Inferior parietal cortex (tissue), 1 donor: Measurements from ENCODE around the gene RILP.

Source experiments
- DNase-seq: peaks from one replicate; pipeline ENCODE4 v3.0.0-alpha.2; 2016; ENCODE audit errors: extremely low spot score

The RILP gene

GRCh38 chr17:1604831-1605528 lies 44.7 kb downstream of the RILP start:
- DNase-seq = no peak

DNA sequence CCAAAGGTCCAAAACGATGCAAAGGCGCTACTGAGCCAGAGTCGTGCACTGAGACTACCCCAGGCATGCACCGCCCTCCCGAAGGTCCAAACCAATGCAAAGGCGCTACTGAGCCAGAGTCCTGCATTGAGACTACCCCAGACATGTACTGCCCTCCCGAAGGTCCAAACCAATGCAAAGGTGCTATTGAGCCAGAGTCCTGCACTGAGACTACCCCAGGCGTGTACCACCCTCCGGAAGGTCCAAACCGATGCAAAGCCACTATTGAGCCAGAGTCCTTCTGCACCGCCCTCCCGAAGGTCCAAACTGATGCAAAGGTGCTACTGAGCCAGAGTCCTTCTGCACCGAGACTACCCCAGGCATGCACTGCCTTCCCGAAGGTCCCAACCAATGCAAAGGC lies 48.1 kb downstream of the RILP start:
- no peak for DNase-seq

DNA sequence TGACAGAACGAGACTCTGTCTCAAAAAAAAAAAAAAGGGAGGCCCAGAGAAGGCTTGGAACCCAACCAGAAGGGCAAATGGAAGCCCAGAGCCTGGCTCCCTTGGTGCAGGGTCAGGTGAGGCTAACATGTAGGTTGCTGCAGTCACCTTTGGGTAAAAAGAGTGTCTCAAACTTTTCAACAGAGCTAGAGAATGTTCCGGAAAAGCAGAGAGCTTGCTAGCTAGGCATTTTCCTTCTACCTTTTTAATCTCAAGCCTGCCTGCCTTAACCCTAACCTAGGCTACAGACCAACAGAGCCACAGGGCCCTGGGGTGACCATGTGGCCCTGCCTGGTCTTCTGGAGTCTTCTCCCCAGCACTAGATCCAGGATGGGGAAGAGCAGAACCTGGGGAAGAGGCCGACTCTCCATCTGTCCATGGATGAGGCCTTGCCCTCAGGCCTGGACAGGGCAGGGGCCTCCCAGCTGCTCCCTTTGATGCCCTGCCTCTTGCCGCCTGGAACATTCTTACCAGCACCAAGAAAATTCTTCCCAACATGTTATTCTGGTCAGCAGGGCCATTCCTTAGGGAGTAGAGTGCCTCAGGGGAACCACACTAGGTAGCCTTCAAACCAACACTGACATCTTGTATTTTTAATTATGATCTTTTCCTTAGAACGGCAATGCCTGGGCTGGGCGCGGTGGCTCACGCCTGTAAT lies 51.1 kb downstream of the RILP start:
- no peak for DNase-seq

- DNase-seq = no peak
Observed at GRCh38 chr17:1597861-1598342, 51.8 kb downstream of the RILP start.
